DND-41 (cell line): Measurements from ENCODE around the gene SIPA1.

ENCODE experiments used
- CTCF ChIP-seq: IDR thresholded peaks from 2 replicates; pipeline ENCODE4 v1.5.1; 2012; ENCODE audit warnings: borderline replicate concordance, low read length, moderate library complexity, mild to moderate bottlenecking; ENCODE audit not compliant: poor library complexity, severe bottlenecking; ENCODE audit errors: extremely low read depth
- EZH2 ChIP-seq: IDR thresholded peaks from 3 replicates; pipeline ENCODE4 v1.6.1; 2012; ENCODE audit warnings: borderline replicate concordance, low read depth, mild to moderate bottlenecking, moderate library complexity, low read length, inconsistent platforms; ENCODE audit not compliant: severe bottlenecking

DNA sequence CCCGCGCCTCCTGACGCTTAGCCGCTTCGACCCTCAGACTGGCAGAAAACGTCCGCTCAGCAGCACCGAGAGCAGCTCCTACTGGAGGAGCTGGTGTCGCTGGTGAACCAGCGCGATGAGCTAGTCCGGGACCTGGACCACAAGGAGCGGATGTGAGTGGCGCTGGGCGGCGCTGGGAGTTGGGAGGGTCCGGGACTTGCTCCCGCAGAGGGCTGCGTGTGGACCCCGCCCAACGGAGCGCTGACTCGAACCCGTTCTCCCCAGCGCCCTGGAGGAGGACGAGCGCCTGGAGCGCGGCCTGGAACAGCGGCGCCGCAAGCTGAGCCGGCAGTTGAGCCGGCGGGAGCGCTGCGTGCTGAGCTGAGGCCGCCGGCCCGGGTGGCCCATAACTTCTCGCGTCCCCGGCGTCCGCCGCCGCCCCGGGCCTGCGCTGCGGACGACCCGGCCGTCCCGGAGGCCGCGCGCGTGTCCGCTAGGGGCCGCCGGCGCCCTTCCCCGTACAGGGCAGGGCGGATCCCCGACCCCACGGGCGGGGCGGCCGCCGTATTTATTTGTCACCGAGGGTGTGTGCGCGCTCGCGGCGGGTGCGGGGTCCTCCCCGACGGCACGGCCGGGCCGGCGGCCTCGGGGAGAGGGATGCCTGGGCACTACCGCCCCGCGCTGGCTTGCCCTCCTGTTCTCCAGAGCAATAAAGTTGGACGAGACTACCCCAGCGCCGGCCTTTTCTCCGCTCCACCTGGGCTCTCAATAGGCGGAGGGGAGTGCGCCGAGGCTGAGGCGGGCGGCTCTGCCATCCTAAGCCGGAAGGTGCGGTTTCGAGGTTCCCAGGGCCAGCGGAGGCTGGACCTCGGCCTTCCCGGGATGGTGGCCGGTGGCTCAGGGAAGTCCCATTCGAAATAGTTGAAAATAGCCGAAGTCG, 45.7 kb upstream of the SIPA1 start:
- TF ChIP-seq CTCF (no peak), EZH2 (no peak)
